OCI-LY3 (cell line): ENCODE measurements around the gene UNC5B.
A peak's percentile ranks its signal among the peaks of the same experiment; 100 is the strongest.

Experiments used
- H2AFZ ChIP-seq: fragments of 200-600, 300-600 bp; shearing (Covaris generic); 2 replicates; pipeline ENCODE4 v1.6.0; 2014; ENCODE audit warnings: antibody characterized with exemption, low read depth, low read length
- H3K27ac ChIP-seq: fragments of 200-600, 300-600 bp; sonication (generic); 2 replicates; pipeline ENCODE4 v1.5.1; 2014; ENCODE audit warnings: mild to moderate bottlenecking, low read length, moderate library complexity, mixed read lengths
- H3K27me3 ChIP-seq: fragments of 200-600, 300-600 bp; sonication (generic); 2 replicates; pipeline ENCODE4 v1.6.1; 2014; ENCODE audit warnings: low read depth, low read length, mixed read lengths
- H3K36me3 ChIP-seq: fragments of 200-600, 300-600 bp; sonication (generic); replicated peaks from 2 replicates; pipeline ENCODE3; 2014; ENCODE audit warnings: low read depth, low read length, mixed read lengths
- H3K4me1 ChIP-seq: fragments of 300-600, 200-600 bp; sonication (generic); 2 replicates; pipeline ENCODE4 v1.6.1; 2014; ENCODE audit warnings: low read length, mixed read lengths
- H3K4me2 ChIP-seq: fragments of 200-600, 300-600 bp; sonication (generic); 2 replicates; pipeline ENCODE4 v1.6.1; 2014; ENCODE audit warnings: low read length, mixed read lengths
- H3K4me3 ChIP-seq: fragments of 300-600, 200-600 bp; sonication (generic); 2 replicates; pipeline ENCODE4 v1.5.1; 2014; ENCODE audit warnings: antibody characterized with exemption, mild to moderate bottlenecking, low read length, moderate library complexity
- H3K79me2 ChIP-seq: fragments of 300-600, 200-600 bp; shearing (Covaris generic); 2 replicates; pipeline ENCODE4 v1.6.1; 2014; ENCODE audit warnings: mild to moderate bottlenecking, low read length, mixed read lengths
- H3K9ac ChIP-seq: fragments of 300-600, 200-600 bp; shearing (Covaris generic); 2 replicates; pipeline ENCODE4 v1.6.0; 2014; ENCODE audit warnings: mild to moderate bottlenecking, low read length, moderate library complexity
- H3K9me3 ChIP-seq: fragments of 200-600, 300-600 bp; shearing (Covaris generic); 2 replicates; pipeline ENCODE4 v1.6.1; 2014; ENCODE audit warnings: low read length, mixed read lengths; ENCODE audit not compliant: insufficient read depth
- H4K20me1 ChIP-seq: fragments of 200-600, 300-600 bp; sonication (generic); 2 replicates; pipeline ENCODE4 v1.6.1; 2016; ENCODE audit warnings: low read length, mixed read lengths; ENCODE audit not compliant: insufficient read depth
- EZH2phosphoT487 ChIP-seq: fragments of 200-600 bp; shearing (Covaris generic); IDR thresholded peaks from 2 replicates; pipeline ENCODE4 v1.6.1; 2018; ENCODE audit warnings: antibody characterized with exemption, mixed run types, low read depth
- TF ChIP-seq, protein P1 (sequence below): fragments of 200-600, 300-600 bp; sonication (generic); IDR thresholded peaks from 2 replicates; pipeline ENCODE4 v1.5.1; 2014; ENCODE audit warnings: antibody characterized with exemption, low read length, low read depth

UNC5B gene

GRCh38 chr10:71309919-71310318 is 97.5 kb downstream of the UNC5B start:
- Histone ChIP-seq H3K36me3 (no peaks in the 10 kb centered on the region), H3K79me2 (no peaks in the 10 kb centered on the region), H3K27ac (peak overlapping the region; percentile 86), H3K9me3 (no peaks in the 10 kb centered on the region), H3K4me2 (peak overlapping the region; percentile 70), H4K20me1 (no peaks in the 10 kb centered on the region), H3K9ac (peak overlapping the region; percentile 62), H3K4me3 (peak overlapping the region; percentile 49), H2AFZ (peak overlapping the region; percentile 51; the same call in 1 of the 2 replicates), H3K27me3 (no peaks in the 10 kb centered on the region), H3K4me1 (peaks cover 37% of the 10 kb centered on the region)
- TF ChIP-seq, protein P1, sequence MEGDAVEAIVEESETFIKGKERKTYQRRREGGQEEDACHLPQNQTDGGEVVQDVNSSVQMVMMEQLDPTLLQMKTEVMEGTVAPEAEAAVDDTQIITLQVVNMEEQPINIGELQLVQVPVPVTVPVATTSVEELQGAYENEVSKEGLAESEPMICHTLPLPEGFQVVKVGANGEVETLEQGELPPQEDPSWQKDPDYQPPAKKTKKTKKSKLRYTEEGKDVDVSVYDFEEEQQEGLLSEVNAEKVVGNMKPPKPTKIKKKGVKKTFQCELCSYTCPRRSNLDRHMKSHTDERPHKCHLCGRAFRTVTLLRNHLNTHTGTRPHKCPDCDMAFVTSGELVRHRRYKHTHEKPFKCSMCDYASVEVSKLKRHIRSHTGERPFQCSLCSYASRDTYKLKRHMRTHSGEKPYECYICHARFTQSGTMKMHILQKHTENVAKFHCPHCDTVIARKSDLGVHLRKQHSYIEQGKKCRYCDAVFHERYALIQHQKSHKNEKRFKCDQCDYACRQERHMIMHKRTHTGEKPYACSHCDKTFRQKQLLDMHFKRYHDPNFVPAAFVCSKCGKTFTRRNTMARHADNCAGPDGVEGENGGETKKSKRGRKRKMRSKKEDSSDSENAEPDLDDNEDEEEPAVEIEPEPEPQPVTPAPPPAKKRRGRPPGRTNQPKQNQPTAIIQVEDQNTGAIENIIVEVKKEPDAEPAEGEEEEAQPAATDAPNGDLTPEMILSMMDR = no peak
- no peak for TF ChIP-seq EZH2phosphoT487

DNA sequence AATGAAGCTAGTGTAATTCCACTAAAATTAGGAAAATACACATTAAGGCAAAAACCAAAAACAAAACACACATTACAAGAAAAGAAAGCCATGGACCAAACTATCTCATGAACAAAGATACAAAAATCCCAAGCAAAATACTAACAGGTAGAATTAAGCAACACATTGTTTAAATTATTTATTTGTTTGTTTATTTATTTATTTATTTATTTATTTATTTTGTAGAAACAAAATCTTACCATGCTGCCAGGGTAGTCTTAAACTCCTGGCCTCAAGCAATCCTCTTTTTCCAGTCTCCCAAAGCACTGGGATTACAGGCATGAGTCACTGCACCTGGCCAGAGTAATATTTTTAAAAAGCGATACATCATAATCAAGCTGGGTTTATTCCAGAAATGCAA is 99.8 kb downstream of the UNC5B start:
- no peaks in the 10 kb centered on the region for H3K79me2 ChIP-seq
- no peaks in the 10 kb centered on the region for H3K9me3 ChIP-seq
- H3K4me2 ChIP-seq = no peak overlapping the region
- no peaks in the 10 kb centered on the region for H3K27me3 ChIP-seq
- no peak overlapping the region for H3K9ac ChIP-seq
- H4K20me1 ChIP-seq = no peaks in the 10 kb centered on the region
- H3K4me3 ChIP-seq = no peak overlapping the region
- peaks cover 41% of the 10 kb centered on the region for H3K4me1 ChIP-seq
- no peak for TF ChIP-seq EZH2phosphoT487
- TF ChIP-seq, protein P1 = no peak
- no peaks in the 10 kb centered on the region for H3K36me3 ChIP-seq
- H3K27ac ChIP-seq = no peak overlapping the region
- H2AFZ ChIP-seq = no peak overlapping the region

DNA sequence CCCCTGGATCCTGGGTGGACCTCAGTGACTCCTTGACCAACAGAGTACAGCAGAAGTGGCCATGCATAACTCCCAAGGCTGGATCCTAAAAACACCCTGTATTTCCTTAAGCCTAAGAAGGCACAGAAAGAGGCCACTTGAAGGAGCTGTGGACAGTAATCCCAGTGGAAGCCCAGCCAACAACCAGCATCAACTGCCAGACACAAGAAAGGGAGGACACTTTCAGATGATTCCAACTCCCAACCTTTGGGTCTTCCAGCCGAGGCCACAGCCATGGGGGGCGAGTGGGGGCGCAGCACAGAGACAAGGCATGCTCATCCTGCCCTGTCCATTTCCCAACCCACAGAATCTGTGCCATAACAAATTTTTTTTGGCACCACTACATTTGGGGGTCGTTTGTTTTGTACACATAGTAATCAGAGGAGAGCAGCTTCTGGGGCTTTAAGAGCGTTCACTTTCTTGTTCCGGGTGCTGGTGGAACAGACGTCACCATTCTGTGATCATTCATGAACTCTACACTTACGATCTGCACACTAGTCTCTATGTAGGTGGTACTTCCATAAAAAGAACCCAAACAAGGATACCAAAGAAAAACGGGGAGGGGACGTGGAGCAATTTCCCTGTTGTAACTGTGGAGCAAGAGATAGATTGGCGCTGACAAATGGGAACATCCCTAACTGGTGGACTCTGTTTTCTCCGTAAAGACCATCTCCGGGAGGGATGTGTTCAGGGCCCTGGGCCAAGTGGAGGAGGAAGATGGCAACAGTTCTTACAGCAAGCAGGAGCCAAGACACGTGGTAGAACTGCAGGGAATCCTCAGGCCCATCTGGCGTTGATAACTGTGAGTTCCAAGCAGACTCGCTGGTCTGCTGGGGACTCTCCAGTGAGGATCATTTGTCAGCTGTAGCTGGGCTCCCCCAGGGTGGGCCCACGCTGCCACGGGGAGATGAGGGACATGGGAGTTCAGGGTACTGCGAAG is 100.7 kb downstream of the UNC5B start:
- TF ChIP-seq EZH2phosphoT487 = no peak
- TF ChIP-seq, protein P1 = no peak
- Histone ChIP-seq H3K4me1 (peaks cover 37% of the 10 kb centered on the region), H3K9ac (no peak overlapping the region), H3K9me3 (no peaks in the 10 kb centered on the region), H3K36me3 (no peaks in the 10 kb centered on the region), H3K27ac (no peak overlapping the region), H4K20me1 (no peaks in the 10 kb centered on the region), H2AFZ (no peak overlapping the region), H3K4me2 (peak overlapping the region; percentile 73; the same call in 1 of the 2 replicates), H3K79me2 (no peaks in the 10 kb centered on the region), H3K27me3 (no peaks in the 10 kb centered on the region), H3K4me3 (no peak overlapping the region)

DNA sequence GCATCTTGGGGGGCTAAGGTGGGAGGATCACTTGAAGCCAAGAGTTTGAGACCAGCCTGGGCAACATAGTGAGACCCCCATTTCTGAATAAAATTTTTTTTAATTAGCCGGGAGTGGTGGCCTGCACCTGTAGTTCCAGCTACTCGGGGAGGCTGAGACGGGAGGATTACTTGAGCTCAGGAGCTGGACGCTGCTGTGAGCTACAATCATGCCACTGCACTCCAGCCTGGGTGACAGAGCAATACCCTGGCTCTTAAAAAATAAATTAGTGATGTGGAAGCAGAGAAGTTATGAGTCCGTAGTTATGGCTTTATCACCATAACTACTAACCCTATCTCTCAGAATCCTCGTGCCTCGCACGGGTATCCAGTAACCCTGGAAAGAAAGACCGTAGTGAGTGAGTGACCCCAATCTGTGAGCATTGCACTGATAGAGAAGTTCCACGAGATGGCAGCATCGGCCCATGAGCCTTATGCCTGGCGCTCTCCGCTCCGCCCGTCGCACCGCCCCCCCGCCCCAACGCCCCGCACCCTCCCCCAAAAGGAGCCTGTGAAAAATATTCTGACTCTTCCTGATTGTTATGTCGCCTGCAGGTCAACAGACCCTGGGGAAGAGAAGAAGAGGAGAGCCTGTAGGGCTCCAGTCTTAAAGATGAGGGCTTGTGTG is 101.8 kb downstream of the UNC5B start:
- Histone ChIP-seq H3K36me3 (no peaks in the 10 kb centered on the region), H4K20me1 (no peaks in the 10 kb centered on the region), H3K9me3 (no peaks in the 10 kb centered on the region), H3K4me3 (peak overlapping the region; percentile 69), H3K4me2 (peak overlapping the region; percentile 73), H3K79me2 (no peaks in the 10 kb centered on the region), H3K27ac (no peak overlapping the region), H3K27me3 (no peaks in the 10 kb centered on the region), H3K9ac (peak overlapping the region; percentile 50; the same call in 1 of the 2 replicates), H3K4me1 (peaks cover 31% of the 10 kb centered on the region), H2AFZ (peak overlapping the region; percentile 94; the same call in 1 of the 2 replicates)
- TF ChIP-seq EZH2phosphoT487 = no peak
- TF ChIP-seq, protein P1 = peak; percentile 49
